HTERT RPE-1 (cell line): ENCODE results near the gene SGPL1.

Experiments
- in situ Hi-C: fragments of 300-500 bp; cut with MboI; formaldehyde crosslinking; loops from 4 replicates; pipeline ENCODE4 v1.14.3; 2020; ENCODE audit warnings: low sequenced_read_pairs

Gene SGPL1

DNA sequence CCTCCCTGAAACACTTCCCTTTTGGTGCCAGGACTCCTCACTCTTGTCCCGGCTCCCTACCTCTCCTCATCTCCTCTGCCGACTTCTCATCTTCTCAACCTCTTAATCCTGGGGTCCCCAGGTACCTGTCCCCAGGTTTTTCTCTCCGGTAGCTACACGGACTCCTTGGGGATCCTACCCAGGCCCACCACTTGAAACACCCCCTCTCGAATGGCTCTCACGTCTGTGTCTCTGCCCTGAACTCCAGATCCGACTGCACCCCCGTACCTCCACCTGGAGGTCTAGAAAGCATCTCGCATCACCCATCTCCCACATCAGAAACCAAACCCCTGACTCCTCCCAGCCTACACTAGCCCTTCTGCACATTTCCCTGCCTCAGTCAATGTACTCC is 35.4 kb upstream of the SGPL1 start:
- in situ Hi-C loops: no loop called here

- in situ Hi-C loops: no loop called here
Observed at GRCh38 chr10:70780772-70781171, 35.0 kb upstream of the SGPL1 start.

DNA sequence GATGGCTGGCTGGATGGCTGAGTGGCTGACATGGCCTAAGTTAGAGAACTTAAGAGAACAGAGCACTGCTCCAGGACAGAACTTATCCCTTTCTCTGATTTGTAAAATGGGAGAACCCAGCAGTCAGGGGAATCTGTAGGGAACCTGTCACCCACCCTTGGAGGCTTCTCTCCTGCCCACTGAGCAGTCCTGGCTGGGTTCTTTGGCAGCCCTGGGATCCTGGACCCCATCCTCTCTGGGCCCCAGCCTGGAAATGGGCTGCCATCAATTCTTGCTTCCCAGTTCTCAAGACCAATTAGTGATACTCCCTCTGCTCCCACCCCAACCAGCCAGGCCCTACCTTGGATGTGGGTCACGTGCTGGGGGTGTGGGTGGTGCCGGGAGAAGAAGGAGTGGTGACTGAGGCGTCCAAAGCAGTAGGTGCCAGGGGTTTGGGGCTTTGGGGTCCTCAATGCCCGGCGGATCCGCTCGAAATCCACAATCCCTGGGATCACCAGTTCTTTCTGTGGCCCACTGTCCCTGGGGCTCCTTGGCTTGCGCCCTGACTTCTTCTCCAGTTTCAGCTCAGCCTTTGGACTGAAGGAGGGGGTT is 34.2 kb upstream of the SGPL1 start:
- in situ Hi-C loops: no loop called here

DNA sequence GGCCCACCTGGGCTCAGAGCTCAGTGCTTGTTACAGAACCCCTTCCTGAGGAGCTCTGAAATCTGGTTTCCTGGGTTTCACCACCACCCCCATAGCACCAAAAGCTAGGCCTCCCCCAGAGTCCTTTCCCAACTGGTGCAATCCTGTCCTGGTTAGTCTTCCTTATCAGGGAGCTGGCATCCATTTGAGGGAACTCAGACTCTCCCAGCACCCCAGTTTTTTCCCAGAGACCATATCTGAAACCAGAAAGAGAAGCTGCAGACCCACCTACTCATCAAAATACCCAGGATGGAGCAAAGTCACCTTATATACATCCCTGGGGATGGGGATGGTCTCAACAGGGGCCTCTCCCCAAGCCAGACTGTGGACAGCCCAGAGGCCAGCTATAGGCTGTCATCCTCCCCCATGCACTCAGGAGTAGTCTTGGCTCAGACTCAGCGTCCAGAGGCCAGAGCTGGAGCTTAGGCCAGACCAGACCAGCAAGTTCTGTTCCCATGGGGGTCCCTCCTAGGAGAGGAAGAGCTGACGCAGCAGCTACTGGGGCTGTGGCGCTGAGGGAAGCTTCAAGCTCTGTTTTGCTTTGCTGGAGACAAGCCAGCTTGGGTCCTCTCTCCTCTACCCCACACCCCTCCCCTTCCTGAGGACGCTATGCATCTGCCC is 33.5 kb upstream of the SGPL1 start:
- in situ Hi-C loops: no loop called here

GRCh38 chr10:70782746-70783680 is 32.7 kb upstream of the SGPL1 start:
- in situ Hi-C loops: no loop called here

GRCh38 chr10:70784016-70784415 is 31.7 kb upstream of the SGPL1 start:
- in situ Hi-C loops: no loop called here

GRCh38 chr10:70784471-70784870 is 31.3 kb upstream of the SGPL1 start:
- in situ Hi-C loops: no loop called here

DNA sequence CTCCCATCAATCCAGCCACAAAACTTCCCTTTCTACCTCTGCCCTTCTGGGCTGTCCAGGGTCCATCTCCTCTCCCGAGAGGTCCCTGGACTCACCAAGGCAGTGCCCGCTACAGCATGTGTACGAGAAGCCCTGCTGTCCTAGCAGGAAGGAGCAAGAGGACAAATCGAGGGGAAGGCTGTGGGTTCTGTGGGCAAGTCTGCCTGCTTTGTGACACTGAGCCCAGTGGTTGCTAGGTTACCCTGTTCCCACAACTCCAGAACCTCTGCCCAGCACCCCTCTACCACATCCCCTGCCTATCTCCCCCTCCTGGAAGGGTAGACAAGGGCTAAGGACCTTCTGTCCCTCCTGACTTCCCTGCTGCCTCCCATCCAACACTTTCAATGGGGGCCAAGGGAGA is 30.6 kb upstream of the SGPL1 start, which contains the start of gene TBATA:
Gene TBATA, minus strand, starts transcription at position 188 of the 400 bp plus-strand sequence. CDS start 1,998 bp downstream, outside the sequence.
- in situ Hi-C loops: no loop called here

DNA sequence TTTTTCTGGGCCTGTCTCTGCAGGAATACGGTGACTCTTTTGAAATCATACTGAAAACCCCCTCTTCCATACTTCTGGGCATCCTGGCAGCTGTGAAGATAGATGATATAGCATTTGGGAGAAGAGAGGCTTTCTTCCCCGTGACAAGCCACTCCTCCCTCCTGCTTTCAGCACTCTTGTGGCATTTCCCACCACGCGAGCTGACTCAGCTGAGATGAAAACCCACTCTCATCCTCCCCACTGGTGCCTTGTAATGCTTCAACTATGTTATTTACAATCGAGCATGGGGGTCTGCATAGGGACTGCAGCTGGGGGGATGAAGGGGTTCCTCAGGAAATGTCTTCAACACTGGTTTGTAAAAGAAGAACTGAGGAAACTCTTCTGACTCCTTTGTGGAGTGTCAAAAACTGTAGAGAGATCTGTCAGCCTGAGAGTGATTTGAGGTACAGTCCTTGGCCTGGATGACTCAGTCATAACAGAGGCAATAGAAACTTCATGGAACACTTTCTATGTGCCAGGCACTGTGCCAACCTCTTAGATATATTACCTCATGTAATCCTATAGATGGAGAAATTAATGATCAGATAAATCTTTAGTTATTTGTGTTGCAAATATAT is 28.8 kb upstream of the SGPL1 start:
- in situ Hi-C loops: no loop called here

- in situ Hi-C loops: no loop called here
Observed at GRCh38 chr10:70791386-70792039, 24.2 kb upstream of the SGPL1 start.

DNA sequence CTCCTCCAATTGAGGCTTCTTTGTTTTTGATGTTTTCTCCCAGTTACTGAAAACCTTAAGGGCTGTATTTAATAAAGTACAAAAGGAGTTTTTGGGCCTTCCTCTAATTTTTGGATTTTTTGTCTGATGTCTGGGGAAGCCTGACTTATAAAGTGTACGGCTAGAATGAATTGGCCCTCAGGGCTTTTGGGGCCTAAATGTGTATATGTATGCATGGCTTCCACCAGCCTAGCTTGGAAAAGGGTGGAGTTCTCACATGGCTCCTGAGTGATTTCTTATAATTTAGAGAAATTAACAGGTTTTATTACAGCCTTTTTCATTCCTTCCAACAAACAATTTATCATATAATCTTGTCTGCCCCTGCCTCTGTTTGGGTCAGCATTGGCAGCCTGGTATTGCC is 20.1 kb upstream of the SGPL1 start:
- in situ Hi-C loops: no loop called here

DNA sequence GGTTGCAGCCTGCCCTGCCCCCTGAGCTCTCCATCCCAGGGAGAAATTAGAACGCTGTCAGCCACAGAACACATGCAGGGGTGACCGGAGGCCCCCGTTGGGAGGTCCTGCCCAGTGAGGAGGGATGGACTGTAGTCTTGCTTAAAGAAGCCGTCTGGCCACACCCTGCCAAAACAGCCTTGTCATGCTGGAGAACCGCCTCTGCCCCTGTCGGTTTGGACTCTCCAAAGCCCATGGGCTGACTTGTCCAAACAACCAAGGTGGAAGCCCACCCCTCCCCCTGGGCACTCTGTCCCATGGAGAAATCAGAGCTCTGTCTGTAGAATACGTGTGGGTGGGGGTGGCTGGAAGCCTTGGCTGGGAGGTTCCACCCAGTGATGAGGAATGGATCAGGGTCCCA is 17.9 kb upstream of the SGPL1 start:
- in situ Hi-C loops: no loop called here

- in situ Hi-C loops: no loop called here
Observed at GRCh38 chr10:70799124-70799523, 16.6 kb upstream of the SGPL1 start.

DNA sequence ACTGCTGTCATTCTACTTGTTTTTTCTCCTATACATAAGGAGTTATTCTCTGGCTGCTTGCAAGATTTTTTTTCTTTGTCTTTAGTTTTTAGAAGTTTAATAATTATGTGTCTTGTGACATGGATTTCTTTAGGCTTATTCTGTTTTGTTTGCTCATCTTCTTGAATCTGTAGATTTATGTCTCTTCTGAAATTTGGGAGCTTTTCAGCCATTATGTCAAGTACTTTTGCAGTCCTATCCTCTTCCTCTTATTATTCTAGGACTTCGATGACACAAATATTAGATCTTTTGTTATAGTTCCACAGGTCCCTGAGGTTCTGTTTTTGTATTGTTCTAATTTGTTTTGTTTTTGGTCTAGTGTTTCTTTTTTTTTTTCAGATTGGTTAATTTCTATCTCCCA is 13.9 kb upstream of the SGPL1 start:
- in situ Hi-C loops: no loop called here

DNA sequence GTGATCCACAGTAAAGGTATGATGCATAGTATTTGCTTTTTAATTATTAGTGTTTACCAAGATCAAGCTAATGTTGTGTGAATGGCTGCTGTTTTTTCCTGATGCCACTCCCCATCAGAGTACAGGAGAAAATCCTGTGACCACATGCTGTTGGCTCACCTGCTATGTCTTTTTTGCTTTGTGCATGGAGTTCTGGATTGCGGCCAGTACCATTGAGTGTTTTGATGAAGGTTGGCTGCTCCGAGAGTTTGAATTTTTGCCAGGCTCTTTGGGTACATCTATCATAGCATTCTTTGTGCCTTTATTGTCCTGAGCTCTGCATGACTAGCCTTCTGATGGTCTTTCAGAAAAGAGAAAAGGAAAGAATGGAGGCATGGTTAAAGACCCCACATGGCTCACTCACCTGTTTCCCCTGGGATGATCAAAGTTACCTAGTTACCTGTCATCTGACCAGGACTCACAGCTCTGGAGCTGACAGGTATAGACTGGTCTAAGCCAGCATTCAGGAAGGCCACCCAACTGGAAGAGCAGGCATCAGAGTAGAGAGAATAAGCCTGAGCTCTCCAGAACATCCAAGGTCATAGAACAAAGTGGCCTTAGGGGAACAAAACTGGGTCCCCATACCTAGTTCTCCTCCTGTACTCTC is 11.8 kb upstream of the SGPL1 start:
- in situ Hi-C loops: no loop called here

- in situ Hi-C loops: no loop called here
Observed at GRCh38 chr10:70804421-70804808, 11.3 kb upstream of the SGPL1 start.

DNA sequence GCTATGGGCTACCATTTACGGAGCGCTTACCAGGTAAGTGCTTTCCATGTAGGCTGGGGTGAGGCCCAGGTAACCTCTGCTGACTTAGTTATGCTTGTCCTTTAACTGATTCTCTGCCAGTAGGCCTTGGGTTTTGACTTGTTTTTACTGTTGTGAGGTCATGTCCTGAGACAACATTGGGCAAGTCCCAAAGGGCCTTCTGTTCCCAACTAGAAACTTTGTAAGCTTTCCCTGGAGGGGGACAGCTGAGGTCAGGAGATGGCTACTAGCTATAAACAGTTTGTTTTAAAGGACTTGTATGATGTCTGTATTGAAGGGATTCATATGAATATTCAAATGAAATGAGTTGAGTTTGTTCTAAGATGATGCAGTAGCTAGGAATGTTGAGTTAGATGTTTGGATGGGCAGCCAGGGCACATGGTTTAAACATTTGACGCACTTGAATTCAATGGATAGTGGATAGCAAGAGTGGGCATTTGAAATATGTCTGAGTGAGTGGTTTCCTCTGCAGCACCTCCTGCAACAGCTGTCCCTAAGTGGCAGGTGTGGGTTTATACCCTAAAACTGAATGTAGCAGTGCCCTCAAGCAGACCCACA is 10.0 kb upstream of the SGPL1 start:
- in situ Hi-C loops: no loop called here

GRCh38 chr10:70806841-70807240 is 8.9 kb upstream of the SGPL1 start:
- in situ Hi-C loops: no loop called here

DNA sequence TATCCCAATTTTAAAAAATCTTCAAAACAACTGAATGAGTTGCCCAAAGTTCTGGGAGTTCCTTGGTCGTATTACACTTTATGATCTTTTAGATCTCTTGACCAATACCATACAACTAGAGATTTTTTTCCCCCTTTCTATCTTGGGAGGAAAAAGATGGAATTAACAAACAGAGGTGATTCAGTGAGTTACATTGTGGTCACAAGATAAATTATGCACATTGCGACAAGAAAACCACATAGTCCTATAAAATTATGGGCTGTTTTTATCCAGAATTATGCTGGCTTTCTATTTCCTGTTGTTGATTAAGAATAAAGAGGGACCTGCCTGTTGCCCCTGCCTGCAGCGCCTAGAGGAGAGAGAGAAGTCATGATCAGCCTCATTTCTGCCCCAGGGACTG is 8.2 kb upstream of the SGPL1 start:
- in situ Hi-C loops: no loop called here

GRCh38 chr10:70809011-70809611 is 6.6 kb upstream of the SGPL1 start:
- in situ Hi-C loops: no loop called here
